H7 (cell line): Measurements from ENCODE around the gene CDHR2. TPM values are rescaled to one million over a fixed set of nuclear protein-coding genes. Genes with fewer than 3 reads are reported as not detected.
A peak's percentile ranks its signal among the peaks of the same experiment; 100 is the strongest.
"Not testable (repeated sequence)": the region's sequence is repeated elsewhere in the genome, so short reads cannot be mapped to it uniquely, and the experiment has no call there.

ENCODE experiments used
- DNase-seq: peaks from one replicate; pipeline ENCODE4 v3.0.0; 2012
- H3K27me3 ChIP-seq: 2 replicates; pipeline ENCODE4 v1.6.0; 2011; ENCODE audit warnings: mild to moderate bottlenecking, low read length; ENCODE audit not compliant: control insufficient read depth, insufficient read depth
- H3K36me3 ChIP-seq: replicated peaks from 2 replicates; pipeline ENCODE4 v1.5.1; 2011; ENCODE audit warnings: low read length; ENCODE audit not compliant: control insufficient read depth, insufficient read depth
- H3K4me3 ChIP-seq: 2 replicates; pipeline ENCODE4 v1.5.1; 2011; ENCODE audit warnings: low read depth, mild to moderate bottlenecking, control low read depth, low read length, moderate library complexity; ENCODE audit not compliant: insufficient read depth
- total RNA-seq: library from RNA; depleted of rRNA; stranded (reverse); fragments of >200 nt; shearing (Covaris generic); gene quantifications from 2 replicates; pipeline ENCODE4 v1.2.3, GENCODE V29; 2014

The CDHR2 gene
- total RNA-seq, 1 experiment from 2014 or later: 0.21 TPM

- Histone ChIP-seq H3K27me3 (no peaks in the 10 kb centered on the region), H3K36me3 (no peaks in the 10 kb centered on the region), H3K4me3 (peak overlapping the region; percentile 79)
- DNase-seq: peak; percentile 94
These were observed 6.3 kb upstream of the CDHR2 start for GRCh38 chr5:176542596-176543427.

DNA sequence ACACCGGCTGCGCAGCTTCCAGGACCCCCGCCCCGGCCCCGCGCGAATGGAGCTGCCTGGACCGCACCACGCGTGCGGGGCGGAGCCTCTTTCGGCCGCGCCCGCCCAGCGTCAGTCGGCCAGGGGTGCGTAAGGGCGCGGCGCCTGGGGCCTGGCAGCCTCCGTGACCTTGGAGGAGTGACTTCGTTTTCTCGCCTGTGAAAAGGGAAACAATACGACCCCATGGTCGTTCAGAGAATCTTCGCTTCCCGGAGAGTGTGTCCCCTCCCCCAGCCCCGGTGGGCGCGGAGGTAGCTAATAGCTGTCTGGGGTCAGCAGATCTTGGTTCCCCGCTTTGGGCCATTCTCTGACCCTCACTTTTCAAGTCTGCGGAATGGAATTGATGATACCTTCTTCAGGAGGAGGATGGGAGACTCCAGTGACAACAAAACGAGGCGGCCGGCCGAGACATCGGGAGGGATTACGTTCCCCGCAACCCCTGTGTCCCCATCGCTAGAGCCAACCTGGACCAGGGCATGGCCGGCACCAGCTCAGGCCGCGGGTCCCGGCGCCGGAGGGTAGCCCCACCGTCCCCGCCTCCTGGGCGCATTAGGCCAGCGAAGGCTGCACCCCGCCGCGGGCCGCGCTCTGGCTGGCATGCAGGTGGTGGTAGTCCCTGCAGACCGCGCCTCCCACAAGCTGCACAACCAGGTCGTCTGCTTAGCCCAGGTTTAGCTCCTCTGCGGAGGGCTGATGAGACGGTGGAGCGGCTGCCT is 5.5 kb upstream of the CDHR2 start:
- no peaks in the 10 kb centered on the region for H3K27me3 ChIP-seq
- peak; percentile 87 for DNase-seq
- H3K36me3 ChIP-seq: no peaks in the 10 kb centered on the region
- peak overlapping the region; percentile 79 for H3K4me3 ChIP-seq

DNA sequence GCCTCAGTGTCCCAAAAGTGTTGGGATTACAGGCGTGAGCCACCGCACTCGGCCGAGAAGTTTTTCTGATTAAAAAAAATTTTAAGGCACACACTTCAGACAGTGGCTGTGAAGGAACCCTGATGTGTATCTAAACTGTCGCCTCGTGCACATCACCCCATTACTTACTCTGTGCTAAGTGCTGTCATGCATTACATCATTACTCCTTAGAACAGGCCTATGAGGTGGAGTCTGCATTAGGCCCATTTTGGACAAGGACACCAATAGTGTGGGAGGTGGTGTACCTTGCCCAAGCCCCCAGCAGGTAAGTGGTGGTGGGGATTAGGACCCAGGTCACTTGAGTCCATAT is 3.8 kb upstream of the CDHR2 start:
- DNase-seq: no peak
- Histone ChIP-seq H3K27me3 (no peaks in the 10 kb centered on the region), H3K36me3 (no peaks in the 10 kb centered on the region), H3K4me3 (no peak overlapping the region)

DNA sequence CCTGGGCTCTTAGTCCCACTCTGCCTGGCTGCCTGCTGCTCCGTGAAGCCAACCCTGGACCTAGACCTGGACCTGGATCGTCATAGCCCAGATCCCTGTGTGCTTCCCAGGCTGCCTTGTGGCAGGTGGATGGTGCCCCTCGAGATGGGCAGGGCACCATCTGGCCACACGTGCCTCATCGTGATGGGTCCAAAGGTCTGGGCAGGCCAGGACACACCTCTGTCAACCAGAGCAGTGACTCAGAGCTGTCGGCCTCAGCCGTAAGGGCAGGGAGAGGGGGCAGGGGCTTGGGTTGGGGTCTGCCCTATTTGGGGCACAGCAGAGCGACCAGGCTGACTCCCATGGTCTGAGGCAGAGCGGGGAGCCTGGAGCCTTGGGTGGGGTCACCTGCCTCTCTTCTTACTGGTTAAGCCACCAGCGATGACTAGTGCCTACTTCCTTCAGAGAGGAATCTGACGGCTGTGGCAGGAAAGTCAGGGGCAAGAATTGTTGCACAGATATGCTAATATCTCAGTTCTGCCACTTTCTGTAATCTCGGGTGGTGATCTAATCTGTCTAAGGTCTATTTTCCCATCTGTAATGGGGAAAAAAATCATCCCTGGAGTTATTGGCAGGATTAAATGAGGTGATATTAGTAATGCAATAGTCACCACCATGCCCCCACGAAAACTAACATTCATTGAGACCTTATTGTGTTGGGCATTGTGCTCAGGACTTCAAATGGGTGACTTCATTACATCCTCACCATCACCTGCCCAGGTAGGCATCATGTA is 3.2 kb upstream of the CDHR2 start:
- H3K27me3 ChIP-seq: no peaks in the 10 kb centered on the region
- no peak overlapping the region for H3K4me3 ChIP-seq
- no peaks in the 10 kb centered on the region for H3K36me3 ChIP-seq
- no peak for DNase-seq

DNA sequence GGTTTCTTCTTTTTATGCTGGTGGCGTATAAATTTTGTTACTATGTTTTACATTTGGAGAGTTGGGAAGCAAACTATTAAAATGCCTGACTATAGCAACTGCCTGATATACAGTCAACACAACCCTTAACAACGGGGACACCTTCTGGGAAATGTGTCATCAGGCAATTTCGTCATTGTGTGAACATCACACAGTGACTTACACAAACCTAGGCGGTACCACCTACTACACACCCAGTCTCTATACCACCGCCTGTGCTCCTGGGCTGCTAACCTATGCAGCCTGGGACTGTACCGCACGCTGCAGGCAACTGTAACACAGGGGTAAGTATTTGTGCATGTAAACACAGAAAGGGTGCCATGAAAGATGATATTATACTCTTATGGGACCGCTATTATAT is 1.3 kb upstream of the CDHR2 start:
- Histone ChIP-seq H3K27me3 (no peaks in the 10 kb centered on the region), H3K4me3 (no peak overlapping the region), H3K36me3 (no peaks in the 10 kb centered on the region)
- DNase-seq: no peak

DNA sequence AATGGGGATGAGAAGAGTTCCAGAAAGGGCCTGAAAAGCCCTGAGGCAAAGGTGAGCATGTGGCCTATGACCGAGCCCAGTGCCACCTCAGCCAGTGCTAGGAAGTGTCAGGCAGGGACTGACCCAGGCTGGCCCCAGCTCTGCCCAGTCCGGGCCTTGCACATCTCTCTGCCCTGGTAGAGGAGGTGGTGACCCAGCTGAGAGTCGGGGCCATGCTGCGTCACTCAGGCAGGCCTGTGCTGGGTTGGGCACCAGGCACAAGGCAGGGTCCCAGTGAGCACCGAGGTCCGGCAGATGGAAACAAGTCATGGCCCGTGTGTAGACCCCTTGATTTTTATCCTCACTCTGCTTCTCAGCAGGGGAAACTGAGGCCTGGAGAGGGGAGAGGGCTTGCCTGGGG is 729 bp downstream of the CDHR2 start:
- no peak for DNase-seq
- H3K4me3 ChIP-seq: no peak overlapping the region
- no peaks in the 10 kb centered on the region for H3K36me3 ChIP-seq
- no peaks in the 10 kb centered on the region; the same call in 1 of the 2 replicates for H3K27me3 ChIP-seq

- no peak for DNase-seq
These were observed 1.2 kb downstream of the CDHR2 start for GRCh38 chr5:176550275-176550831.

GRCh38 chr5:176550937-176551336 is 1.8 kb downstream of the CDHR2 start:
- not testable (repeated sequence) for H3K36me3 ChIP-seq, H3K27me3 ChIP-seq, DNase-seq, H3K4me3 ChIP-seq

More at GRCh38 chr5:176550275-176550831, 1.2 kb downstream of the CDHR2 start:
- Histone ChIP-seq H3K36me3 (no peaks in the 10 kb centered on the region), H3K4me3 (no peak overlapping the region), H3K27me3 (no peaks in the 10 kb centered on the region; the same call in 1 of the 2 replicates)

DNA sequence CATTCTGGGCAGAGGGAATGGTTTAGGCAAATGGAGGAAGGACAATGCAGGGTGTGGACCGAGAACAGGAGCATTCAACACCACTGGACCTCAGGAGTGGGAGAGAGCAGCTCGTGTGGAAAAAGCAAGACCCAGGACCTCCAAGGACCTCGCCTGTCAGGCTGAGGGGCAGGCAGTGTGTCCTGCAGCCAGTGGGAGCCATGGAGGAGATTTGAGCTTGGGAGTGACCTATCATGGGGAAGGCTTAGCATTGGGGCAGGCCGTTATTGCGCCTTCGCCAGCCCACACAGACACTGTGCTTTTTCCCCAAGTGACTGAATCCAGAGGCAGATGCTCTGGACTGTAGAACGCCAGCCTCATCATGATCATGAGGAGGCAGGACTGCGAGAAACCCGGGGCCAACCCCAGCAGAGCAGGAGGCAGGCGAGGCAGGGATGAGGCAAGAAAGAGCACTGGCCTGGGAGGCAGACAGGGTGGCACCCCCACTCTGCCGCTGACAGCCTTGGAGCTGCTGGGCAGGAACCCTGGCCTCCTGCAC is 3.3 kb downstream of the CDHR2 start:
- Histone ChIP-seq H3K36me3 (no peaks in the 10 kb centered on the region), H3K27me3 (no peaks in the 10 kb centered on the region; the same call in 1 of the 2 replicates), H3K4me3 (no peak overlapping the region)
- DNase-seq: no peak

DNA sequence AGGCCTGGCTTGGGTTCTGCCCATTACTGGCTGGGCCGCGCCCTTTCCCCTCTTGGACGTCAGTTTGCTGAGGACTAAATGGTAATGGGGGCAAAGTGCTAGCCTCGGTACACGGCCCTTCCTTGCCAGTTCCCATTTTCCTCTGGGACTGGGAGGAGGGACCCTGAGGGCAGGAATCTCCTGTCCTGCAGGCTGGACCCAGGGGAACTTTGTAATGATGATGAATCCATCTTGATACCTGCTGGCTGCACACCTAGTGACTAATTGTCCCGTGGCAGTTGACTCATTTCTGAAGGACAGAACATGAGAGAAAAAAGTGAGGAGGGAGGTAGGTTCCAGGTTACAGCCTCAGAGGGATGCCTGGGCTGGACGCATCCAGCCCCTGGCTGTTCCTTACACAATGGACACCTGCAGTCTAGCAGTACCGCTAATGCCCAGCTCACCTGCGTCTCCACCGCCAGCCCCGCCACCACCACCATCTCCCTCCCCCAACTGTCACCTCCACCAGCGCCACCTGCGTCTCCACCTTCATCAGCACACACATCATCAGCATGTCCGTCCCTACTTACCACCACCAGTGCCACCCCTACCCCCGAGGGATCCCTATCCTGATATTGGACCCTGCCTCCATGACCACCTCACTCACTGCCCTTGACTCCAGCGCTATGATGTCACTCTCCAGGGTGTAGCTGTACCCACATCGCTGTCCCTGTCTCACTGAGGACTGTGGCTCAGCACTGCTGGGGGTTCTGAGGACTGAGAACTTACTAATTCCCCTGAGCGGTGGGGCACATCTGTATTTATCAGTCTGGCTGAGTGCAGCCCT is 4.3 kb downstream of the CDHR2 start:
- DNase-seq: no peak
- Histone ChIP-seq H3K27me3 (no peaks in the 10 kb centered on the region; the same call in 1 of the 2 replicates), H3K4me3 (no peak overlapping the region), H3K36me3 (no peaks in the 10 kb centered on the region)

- Histone ChIP-seq H3K27me3 (no peaks in the 10 kb centered on the region; the same call in 1 of the 2 replicates), H3K4me3 (no peak overlapping the region), H3K36me3 (no peaks in the 10 kb centered on the region)
- no peak for DNase-seq
These were observed 8.7 kb downstream of the CDHR2 start for GRCh38 chr5:176557846-176558245.

- Histone ChIP-seq H3K36me3 (no peaks in the 10 kb centered on the region), H3K27me3 (no peaks in the 10 kb centered on the region), H3K4me3 (no peak overlapping the region)
- DNase-seq: peak; percentile 71
These were observed 10.5 kb downstream of the CDHR2 start for GRCh38 chr5:176559683-176560082.

- Histone ChIP-seq H3K27me3 (no peaks in the 10 kb centered on the region), H3K36me3 (no peaks in the 10 kb centered on the region), H3K4me3 (no peak overlapping the region)
- peak; percentile 40 for DNase-seq
These were observed 11.2 kb downstream of the CDHR2 start for GRCh38 chr5:176560364-176560763.
